CD4-positive, alpha-beta T cell treated with Interleukin-6 for 4 hours (primary cell): ENCODE measurements around the gene RHBDL1.

Source experiments
- DNase-seq: peaks from one replicate; pipeline ENCODE4 v3.0.0-alpha.2; 2020; ENCODE audit warnings: mixed read lengths

Gene RHBDL1

GRCh38 chr16:637081-638018 lies 38.1 kb upstream of the RHBDL1 start:
- peak; percentile 94 for DNase-seq

GRCh38 chr16:638034-638543 lies 37.4 kb upstream of the RHBDL1 start:
- no peak for DNase-seq

- no peak for DNase-seq
These were observed 36.6 kb upstream of the RHBDL1 start for GRCh38 chr16:638836-639235.

DNA sequence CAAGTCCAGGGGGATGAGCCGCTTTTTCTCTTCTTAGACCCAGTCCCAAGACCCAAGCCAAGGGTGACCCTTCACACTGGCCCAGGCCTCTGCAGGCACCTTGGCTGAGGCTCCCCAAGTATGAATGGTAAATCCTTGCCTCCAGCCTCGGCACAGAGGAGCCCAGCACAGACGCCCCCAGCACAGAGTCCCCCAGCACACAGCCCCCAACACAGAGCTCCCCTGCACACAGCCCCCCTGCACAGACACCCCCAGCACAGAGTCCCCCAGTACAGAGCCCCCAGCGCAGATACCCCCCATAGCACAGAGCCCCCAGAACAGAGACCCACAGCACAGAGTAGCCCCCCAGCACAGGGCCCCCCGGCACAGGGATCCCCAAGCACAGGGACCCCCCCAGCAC lies 34.9 kb upstream of the RHBDL1 start:
- DNase-seq, result no peak

DNA sequence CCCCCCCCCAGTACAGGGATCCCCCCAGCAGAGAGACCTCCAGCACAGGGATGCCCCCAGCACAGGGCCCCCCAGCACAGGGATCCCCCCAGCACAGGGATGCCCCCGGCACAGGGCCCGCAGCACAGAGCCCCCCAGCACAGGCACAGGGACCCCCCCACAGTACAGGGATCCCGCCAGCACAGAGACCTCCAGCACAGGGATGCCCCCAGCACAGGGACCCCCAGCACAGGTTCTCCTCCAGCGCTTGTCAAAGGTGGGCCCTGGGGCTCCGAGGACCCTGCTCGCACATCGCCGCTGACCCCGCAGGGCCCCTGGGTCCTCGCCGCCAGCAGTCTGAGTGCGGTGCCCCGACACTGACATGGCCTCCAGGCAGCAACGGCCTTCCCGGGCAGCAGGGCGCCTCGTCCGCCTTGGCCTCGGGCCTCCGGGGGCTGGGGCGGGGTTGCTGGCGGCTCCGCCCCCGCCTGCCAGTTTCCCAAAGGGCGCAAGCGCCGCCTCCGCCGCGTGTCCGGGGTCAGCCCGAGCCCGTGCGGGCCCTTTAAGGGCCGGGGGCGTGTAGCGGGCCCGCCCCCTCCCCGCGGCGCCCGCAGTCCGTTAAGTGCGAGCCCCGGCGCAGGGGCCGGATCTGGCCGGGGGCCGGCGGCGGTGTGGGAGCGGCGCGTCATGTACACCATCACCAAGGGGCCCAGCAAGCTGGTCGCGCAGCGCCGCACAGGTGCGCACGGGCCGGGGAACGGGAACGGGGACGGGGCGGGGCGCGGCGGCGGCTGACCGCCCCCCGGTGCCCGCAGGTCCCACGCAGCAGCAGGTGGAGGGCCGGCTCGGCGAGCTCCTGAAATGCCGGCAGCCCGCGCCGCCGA lies 33.9 kb upstream of the RHBDL1 start, which contains the start of gene MCRIP2:
MCRIP2 (plus strand) TSS at position 503 of the 863 bp plus-strand sequence; CDS start at position 667, 164 bp downstream.
- DNase-seq, result peak; percentile 78

- DNase-seq, result peak; percentile 43
These were observed 33.1 kb upstream of the RHBDL1 start for GRCh38 chr16:642189-643049.

DNA sequence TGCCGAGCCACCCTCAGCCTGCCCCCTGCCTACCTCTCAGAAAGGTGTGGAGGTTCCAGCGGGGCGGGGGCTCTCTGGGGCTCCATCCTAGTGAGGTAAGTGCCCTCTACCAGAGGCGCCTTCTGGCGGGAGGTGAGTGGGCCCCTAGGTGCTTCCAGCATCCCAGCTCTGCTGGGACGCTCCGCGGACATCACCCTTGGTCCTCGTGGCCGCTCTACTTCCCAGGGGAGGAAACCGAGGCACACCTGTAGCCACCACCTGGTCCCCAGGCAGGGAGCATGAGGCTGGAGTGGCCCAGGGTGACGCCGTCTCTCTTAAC lies 32.5 kb upstream of the RHBDL1 start:
- no peak for DNase-seq

DNA sequence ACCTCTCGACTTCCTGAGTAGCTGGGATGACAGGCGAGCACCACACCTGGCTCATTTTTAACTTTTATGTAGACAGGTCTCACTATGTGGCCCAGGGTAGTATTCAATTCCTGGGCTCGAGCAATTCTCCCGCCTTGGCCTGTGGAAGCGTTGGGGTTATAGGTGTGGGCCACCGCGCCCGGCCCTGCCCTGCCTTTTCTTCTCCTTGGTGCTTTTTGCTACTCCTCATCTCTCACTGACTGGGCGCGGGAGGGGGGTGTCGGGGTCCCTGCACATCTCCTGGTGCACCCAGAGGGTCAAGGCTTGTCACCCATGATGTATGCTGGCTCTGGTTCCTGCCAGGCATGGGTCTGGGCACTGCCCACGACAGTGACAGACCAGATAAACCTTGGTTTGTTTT lies 30.9 kb upstream of the RHBDL1 start:
- DNase-seq, result no peak

GRCh38 chr16:645852-646678 lies 29.4 kb upstream of the RHBDL1 start:
- no peak for DNase-seq

- DNase-seq, result no peak
These were observed 28.7 kb upstream of the RHBDL1 start for GRCh38 chr16:646679-647172.

DNA sequence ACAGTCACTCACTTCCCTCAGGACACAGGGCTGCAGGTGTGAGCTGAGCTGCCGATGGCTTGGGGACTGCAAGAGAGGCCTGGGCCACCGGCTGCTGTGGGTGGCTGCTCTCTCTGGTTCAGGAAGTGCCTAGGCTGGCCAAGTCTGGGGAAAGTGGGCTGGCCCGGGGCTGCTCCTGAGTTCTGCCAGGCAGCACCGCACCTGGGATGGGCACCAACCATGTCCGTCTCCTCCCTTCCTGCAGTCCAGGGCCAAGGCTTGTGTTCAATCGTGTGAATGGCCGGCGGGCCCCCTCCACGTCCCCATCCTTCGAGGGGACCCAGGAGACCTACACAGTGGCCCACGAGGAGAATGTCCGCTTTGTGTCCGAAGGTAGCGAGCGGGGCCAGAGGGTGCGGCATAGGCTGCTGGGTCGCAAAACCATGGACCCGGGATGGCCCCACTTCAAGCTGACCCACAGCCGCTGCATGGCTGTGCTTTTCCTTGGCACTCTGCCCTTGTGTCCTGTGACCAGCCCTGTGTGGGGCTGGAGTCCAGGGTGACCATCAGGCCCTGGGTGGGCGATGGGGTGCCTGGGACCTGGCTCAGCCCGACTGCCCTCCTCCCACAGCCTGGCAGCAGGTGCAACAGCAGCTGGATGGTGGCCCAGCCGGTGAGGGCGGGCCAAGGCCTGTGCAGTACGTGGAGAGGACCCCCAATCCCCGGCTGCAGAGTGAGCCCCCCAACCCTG lies 28.1 kb upstream of the RHBDL1 start:
- DNase-seq, result no peak

- DNase-seq, result peak; percentile 37
These were observed 27.2 kb upstream of the RHBDL1 start for GRCh38 chr16:648071-648780.

DNA sequence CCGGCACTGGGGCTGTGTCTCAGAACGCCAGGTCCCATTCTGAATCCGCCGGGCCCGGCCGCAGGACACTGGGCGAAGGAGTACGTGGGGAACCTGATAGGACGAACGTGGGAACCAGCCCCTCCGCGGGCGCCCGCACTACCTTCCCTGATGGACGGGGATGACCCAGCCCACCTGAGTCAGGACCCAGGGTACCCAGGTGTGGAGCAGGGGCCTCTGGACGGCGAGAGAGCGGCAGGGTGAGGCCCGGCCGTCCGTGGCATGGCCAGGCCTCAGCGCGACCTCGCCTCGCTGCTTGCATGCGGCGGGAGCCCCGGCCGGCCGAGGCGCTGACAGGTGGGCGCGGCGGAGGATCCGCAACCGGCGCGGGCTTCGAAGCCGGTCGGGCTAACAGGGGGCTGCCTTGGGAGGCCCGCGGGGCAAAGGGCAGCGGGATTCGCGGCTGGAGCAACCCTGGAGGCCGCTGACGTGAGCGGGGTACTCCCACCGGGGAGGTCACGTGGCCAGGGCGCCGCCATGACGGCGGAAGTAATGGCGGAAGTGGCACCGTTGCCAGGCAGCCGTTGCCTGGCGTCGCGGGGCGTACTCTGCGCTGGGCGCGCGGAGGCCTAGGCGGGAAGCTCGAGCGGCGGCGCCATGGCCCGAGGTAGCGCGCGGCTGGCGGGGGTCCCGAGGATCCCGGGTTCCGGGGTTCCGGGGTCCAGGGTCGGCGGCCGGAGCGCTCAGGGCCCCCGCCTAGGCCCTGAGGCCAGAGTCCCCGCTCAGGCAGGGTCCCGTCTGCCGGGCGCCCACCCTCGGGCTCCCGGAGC lies 26.5 kb upstream of the RHBDL1 start, which contains the start of gene WDR90:
WDR90 (plus strand) TSS at position 585 of the 809 bp plus-strand sequence; CDS start at position 637, 52 bp downstream.
- DNase-seq, result peak; percentile 94

- DNase-seq, result no peak
These were observed 25.8 kb upstream of the RHBDL1 start for GRCh38 chr16:649631-650030.

GRCh38 chr16:651844-652243 lies 23.6 kb upstream of the RHBDL1 start:
- DNase-seq, result no peak

DNA sequence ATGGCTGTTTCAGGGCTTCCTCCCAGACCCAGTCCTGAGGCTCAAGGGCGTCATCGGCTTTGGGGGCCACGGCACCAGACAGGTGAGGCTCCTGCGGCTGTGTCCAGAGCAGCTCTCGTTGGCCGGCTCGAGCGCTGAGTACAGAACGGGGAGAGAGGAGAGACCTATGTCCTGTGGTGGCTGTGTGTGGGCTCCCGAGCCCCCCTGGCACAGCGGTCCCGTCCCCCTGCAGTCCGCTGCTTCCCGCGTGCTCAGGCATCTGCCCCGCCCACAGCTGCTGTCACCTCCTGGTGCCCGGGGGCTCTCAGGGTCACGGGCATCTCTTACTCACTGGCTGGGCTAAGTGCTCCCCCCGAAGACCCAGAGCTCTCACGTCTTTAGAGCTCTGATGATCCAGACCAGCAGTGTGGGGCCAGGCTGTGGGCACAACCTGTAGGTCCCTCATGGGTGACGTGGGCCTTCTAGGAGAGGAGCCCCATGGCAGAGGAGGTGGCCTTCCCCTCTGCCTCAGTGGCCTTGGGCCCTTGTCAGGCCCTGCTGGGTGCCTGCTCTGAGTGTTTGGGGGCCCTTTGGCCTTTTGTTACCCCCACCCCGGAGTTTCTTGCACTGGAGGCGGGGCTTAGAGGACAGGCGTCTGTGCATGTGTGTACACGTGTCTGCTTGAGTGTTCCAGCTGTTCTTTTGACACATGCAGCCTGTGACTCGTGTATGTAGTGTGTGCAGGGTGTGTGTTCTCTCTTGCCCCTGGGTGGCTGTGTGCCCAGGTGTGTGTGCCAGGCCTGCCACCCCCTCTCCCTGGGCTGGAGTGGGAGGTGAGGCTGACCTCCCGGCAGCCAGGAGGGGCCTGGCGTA lies 22.8 kb upstream of the RHBDL1 start:
- DNase-seq, result no peak

GRCh38 chr16:654034-654433 lies 21.4 kb upstream of the RHBDL1 start:
- no peak for DNase-seq

GRCh38 chr16:657487-657886 lies 18.0 kb upstream of the RHBDL1 start:
- DNase-seq, result no peak
